ENCODE data around the gene TGM4.

The TGM4 gene

GRCh38 chr3:44960387-44961026, 86.1 kb downstream of the TGM4 start:
- Histone ChIP-seq H3K4me3 (no peak overlapping the region), H3K27ac (no peak overlapping the region)
- no peak for DNase-seq (ENCODE audit: low spot score)
- no peak for TF ChIP-seq CTCF (IDR thresholded peaks at IDR 0.05)

GRCh38 chr3:44961888-44962287, 87.5 kb downstream of the TGM4 start:
- DNase-seq (ENCODE audit: low spot score): no peak
- TF ChIP-seq CTCF (IDR thresholded peaks at IDR 0.05): no peak
- Histone ChIP-seq H3K27ac (no peak overlapping the region), H3K4me3 (no peak overlapping the region)

GRCh38 chr3:44962621-44963393, 88.4 kb downstream of the TGM4 start:
- TF ChIP-seq CTCF (IDR thresholded peaks at IDR 0.05): no peak
- Histone ChIP-seq H3K4me3 (no peak overlapping the region), H3K27ac (no peak overlapping the region)
- DNase-seq (ENCODE audit: low spot score): no peak

GRCh38 chr3:44963571-44964325, 89.3 kb downstream of the TGM4 start:
- Histone ChIP-seq H3K4me3 (no peak overlapping the region), H3K27ac (no peak overlapping the region)
- no peak for DNase-seq (ENCODE audit: low spot score)
- no peak for TF ChIP-seq CTCF (IDR thresholded peaks at IDR 0.05)

Data from coronary artery (tissue), 2 donors.